ENCODE data around the gene SCN1A. TPM values are rescaled to one million over a fixed set of nuclear protein-coding genes. Genes with fewer than 3 reads are reported as not detected.
A peak's percentile ranks its signal among the peaks of the same experiment; 100 is the strongest.

Gene SCN1A
- total and polyA plus RNA-seq, 2 of the 13 experiments (the other 11 are each of a cell fraction or from before 2014, with no cell fraction given) = 19.9 to 39.4 TPM

DNA sequence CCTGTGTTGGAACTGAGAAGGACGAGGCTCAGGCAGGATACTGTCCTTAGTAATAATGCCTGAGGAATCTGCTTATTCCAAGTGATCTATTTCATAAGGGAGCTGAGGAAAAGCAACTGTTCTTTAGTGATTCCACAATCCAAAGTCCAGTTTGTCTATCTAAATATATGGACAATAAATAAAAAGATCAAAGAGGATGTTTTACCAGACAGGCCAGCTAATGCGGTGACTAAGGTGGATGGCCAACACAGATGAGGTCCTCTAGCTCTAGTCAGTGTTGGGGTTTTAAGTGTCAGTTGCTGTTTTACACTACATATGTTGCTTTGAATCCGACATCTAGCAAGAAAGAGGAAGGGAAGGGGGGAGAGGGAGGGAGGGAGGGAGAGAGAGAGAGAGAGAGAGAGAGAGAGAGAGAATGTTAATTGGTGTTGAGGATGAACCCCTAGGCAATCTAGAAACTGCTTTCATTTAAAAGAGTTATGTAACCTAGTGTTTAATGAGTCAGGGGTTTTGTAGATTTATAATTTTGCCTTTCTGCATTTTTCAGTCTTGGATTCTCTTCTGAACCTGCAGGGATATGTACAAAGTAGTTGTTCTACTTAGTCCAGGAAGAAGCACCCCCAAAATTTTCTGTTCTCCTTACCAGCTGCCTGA lies 27.0 kb upstream of the SCN1A start (continued):
- TF ChIP-seq, protein P1, sequence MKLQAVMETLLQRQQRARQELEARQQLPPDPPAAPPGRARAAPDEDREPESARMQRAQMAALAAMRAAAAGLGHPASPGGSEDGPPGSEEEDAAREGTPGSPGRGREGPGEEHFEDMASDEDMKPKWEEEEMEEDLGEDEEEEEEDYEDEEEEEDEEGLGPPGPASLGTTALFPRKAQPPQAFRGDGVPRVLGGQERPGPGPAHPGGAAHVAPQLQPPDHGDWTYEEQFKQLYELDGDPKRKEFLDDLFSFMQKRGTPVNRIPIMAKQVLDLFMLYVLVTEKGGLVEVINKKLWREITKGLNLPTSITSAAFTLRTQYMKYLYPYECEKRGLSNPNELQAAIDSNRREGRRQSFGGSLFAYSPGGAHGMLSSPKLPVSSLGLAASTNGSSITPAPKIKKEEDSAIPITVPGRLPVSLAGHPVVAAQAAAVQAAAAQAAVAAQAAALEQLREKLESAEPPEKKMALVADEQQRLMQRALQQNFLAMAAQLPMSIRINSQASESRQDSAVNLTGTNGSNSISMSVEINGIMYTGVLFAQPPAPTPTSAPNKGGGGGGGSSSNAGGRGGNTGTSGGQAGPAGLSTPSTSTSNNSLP (IDR thresholded peaks at IDR 0.05; ENCODE audit: low read depth, low read length) = peak; percentile 93
- TF ChIP-seq FOXO1 (CRISPR knock-in tag; IDR thresholded peaks at IDR 0.05) = peak; percentile 34; the same call in 1 of the 2 replicates
- TF ChIP-seq SCMH1 (CRISPR knock-in tag; IDR thresholded peaks at IDR 0.05; ENCODE audit: borderline replicate concordance) = no peak
- TF ChIP-seq PTBP1 (IDR thresholded peaks at IDR 0.05; ENCODE audit: low read depth, low read length, poor library complexity, severe bottlenecking) = no peak
- TF ChIP-seq, protein P2, sequence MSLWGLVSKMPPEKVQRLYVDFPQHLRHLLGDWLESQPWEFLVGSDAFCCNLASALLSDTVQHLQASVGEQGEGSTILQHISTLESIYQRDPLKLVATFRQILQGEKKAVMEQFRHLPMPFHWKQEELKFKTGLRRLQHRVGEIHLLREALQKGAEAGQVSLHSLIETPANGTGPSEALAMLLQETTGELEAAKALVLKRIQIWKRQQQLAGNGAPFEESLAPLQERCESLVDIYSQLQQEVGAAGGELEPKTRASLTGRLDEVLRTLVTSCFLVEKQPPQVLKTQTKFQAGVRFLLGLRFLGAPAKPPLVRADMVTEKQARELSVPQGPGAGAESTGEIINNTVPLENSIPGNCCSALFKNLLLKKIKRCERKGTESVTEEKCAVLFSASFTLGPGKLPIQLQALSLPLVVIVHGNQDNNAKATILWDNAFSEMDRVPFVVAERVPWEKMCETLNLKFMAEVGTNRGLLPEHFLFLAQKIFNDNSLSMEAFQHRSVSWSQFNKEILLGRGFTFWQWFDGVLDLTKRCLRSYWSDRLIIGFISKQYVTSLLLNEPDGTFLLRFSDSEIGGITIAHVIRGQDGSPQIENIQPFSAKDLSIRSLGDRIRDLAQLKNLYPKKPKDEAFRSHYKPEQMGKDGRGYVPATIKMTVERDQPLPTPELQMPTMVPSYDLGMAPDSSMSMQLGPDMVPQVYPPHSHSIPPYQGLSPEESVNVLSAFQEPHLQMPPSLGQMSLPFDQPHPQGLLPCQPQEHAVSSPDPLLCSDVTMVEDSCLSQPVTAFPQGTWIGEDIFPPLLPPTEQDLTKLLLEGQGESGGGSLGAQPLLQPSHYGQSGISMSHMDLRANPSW (CRISPR knock-in tag; IDR thresholded peaks at IDR 0.05; ENCODE audit: borderline replicate concordance) = no peak
- TF ChIP-seq ZBTB20 (CRISPR knock-in tag; IDR thresholded peaks at IDR 0.05; ENCODE audit: borderline replicate concordance, low read depth) = 0 out of 2 replicates have a peak, but pooled peaks have one; percentile 34
- TF ChIP-seq ZNF12 (CRISPR knock-in tag; IDR thresholded peaks at IDR 0.05) = no peak
- TF ChIP-seq HMG20B (CRISPR knock-in tag; conservative IDR thresholded peaks at IDR 0.05) = peak; percentile 51; the same call in 1 of the 2 replicates
- TF ChIP-seq HNRNPK (IDR thresholded peaks at IDR 0.05; ENCODE audit: low read depth, low read length, poor library complexity, severe bottlenecking) = peak; percentile 74
- TF ChIP-seq PBX2 (CRISPR knock-in tag; IDR thresholded peaks at IDR 0.05) = no peak
- TF ChIP-seq SAP130 (CRISPR knock-in tag; IDR thresholded peaks at IDR 0.05; ENCODE audit: low read depth) = peak; percentile 60
- TF ChIP-seq ZBTB42 (CRISPR knock-in tag; IDR thresholded peaks at IDR 0.05) = no peak
- TF ChIP-seq, protein P3, sequence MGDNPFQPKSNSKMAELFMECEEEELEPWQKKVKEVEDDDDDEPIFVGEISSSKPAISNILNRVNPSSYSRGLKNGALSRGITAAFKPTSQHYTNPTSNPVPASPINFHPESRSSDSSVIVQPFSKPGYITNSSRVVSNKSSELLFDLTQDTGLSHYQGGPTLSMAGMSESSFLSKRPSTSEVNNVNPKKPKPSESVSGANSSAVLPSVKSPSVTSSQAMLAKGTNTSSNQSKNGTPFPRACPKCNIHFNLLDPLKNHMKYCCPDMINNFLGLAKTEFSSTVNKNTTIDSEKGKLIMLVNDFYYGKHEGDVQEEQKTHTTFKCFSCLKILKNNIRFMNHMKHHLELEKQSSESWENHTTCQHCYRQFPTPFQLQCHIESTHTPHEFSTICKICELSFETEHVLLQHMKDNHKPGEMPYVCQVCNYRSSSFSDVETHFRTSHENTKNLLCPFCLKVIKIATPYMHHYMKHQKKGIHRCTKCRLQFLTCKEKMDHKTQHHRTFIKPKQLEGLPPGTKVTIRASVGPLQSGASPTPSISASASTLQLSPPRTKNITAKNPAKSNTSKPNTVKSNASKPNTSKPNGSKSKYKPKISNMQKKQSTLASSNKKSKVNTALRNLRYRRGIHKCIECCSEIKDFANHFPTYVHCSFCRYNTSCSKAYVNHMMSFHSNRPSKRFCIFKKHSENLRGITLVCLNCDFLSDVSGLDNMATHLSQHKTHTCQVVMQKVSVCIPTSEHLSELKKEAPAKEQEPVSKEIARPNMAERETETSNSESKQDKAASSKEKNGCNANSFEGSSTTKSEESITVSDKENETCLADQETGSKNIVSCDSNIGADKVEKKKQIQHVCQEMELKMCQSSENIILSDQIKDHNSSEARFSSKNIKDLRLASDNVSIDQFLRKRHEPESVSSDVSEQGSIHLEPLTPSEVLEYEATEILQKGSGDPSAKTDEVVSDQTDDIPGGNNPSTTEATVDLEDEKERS (CRISPR knock-in tag; IDR thresholded peaks at IDR 0.05) = no peak
- TF ChIP-seq, protein P4, sequence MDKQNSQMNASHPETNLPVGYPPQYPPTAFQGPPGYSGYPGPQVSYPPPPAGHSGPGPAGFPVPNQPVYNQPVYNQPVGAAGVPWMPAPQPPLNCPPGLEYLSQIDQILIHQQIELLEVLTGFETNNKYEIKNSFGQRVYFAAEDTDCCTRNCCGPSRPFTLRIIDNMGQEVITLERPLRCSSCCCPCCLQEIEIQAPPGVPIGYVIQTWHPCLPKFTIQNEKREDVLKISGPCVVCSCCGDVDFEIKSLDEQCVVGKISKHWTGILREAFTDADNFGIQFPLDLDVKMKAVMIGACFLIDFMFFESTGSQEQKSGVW (CRISPR knock-in tag; IDR thresholded peaks at IDR 0.05; ENCODE audit: borderline replicate concordance) = no peak
